Tongue (tissue), 2 donors: ENCODE data around the gene CLCN2. TPM values are rescaled to one million over a fixed set of nuclear protein-coding genes. Genes with fewer than 3 reads are reported as not detected.
"Not testable (repeated sequence)": the region's sequence is repeated elsewhere in the genome, so short reads cannot be mapped to it uniquely, and the experiment has no call there.

Experiments used
- DNase-seq: peaks from one replicate; pipeline ENCODE4 v3.0.0-alpha.2; 2015
- total RNA-seq: library from RNA; depleted of rRNA; stranded (reverse); fragments of >200 nt; gene quantifications from one replicate; pipeline ENCODE4 v1.2.3, GENCODE V29; 2014

CLCN2 gene
- total RNA-seq, 1 donor from 2014 or later: 2.8 TPM

DNA sequence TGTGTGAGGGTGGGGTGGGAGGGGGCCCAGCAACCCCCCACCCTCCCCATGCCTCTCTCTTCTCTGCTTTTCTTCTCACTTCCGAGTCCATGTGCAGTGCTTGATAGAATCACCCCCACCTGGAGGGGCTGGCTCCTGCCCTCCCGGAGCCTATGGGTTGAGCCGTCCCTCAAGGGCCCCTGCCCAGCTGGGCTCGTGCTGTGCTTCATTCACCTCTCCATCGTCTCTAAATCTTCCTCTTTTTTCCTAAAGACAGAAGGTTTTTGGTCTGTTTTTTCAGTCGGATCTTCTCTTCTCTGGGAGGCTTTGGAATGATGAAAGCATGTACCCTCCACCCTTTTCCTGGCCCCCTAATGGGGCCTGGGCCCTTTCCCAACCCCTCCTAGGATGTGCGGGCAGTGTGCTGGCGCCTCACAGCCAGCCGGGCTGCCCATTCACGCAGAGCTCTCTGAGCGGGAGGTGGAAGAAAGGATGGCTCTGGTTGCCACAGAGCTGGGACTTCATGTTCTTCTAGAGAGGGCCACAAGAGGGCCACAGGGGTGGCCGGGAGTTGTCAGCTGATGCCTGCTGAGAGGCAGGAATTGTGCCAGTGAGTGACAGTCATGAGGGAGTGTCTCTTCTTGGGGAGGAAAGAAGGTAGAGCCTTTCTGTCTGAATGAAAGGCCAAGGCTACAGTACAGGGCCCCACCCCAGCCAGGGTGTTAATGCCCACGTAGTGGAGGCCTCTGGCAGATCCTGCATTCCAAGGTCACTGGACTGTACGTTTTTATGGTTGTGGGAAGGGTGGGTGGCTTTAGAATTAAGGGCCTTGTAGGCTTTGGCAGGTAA is 15.9 kb downstream of the CLCN2 start:
- peak; percentile 59 for DNase-seq

DNA sequence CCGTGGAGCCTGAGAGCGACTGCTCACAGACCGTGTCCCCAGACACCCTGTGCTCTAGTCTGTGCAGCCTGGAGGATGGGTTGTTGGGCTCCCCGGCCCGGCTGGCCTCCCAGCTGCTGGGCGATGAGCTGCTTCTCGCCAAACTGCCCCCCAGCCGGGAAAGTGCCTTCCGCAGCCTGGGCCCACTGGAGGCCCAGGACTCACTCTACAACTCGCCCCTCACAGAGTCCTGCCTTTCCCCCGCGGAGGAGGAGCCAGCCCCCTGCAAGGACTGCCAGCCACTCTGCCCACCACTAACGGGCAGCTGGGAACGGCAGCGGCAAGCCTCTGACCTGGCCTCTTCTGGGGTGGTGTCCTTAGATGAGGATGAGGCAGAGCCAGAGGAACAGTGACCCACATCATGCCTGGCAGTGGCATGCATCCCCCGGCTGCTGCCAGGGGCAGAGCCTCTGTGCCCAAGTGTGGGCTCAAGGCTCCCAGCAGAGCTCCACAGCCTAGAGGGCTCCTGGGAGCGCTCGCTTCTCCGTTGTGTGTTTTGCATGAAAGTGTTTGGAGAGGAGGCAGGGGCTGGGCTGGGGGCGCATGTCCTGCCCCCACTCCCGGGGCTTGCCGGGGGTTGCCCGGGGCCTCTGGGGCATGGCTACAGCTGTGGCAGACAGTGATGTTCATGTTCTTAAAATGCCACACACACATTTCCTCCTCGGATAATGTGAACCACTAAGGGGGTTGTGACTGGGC is 16.7 kb downstream of the CLCN2 start:
- no peak for DNase-seq

GRCh38 chr3:184343200-184343876 is 18.1 kb downstream of the CLCN2 start:
- no peak for DNase-seq

GRCh38 chr3:184341925-184342324 is 19.5 kb downstream of the CLCN2 start:
- no peak for DNase-seq

DNA sequence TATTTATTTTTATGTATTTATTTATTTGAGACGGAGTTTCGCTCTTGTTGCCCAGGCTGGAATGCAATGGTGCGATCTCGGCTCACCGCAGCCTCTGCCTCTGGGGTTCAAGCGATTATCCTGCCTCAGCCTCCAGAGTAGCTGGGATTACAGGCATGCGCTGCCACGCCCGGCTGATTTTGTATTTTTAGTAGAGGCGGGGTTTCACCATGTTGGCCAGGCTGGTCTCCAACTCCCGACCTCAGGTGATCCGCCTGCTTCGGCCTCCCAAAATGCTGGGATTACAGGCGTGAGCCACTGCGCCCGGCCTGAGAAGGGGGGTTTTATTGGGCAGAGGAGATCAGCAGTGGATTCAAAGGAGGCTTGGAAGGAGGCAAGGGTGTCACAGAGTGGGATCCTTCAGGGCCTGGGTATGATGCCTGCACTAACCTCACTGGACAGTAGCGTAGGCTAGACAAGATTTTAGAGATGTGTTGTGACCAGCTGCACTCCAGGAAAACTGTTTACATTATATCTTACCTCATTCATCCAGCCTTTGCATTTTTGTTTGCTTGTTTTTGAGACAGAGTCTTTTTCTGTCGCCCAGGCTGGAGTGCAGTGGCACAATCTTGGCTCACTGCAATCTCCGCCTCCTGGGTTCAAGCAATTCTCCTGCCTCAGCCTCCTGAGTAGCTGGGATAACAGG is 21.8 kb downstream of the CLCN2 start:
- DNase-seq: not testable (repeated sequence)

DNA sequence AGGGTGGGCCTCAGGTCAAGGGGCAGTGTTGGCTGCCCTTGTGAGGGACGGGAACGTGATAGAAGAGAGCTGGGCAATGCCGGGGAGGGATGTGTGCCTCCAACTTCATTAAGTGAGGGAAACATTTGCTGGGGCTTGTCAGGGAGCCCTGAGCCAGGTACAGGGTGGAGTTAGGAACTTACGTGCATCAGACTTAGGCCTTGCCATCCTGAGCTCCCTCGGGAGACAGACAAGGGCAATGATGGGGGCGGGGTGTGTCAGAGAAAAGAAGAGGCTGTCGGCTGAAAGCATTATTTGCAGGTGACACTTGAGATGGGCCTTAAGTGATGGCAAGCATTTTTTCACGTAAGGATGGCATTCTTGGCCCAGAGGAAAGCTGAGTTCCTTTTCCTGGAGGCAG is 22.4 kb downstream of the CLCN2 start:
- DNase-seq: no peak

GRCh38 chr3:184338511-184338945 is 22.9 kb downstream of the CLCN2 start:
- DNase-seq: peak; percentile 92

DNA sequence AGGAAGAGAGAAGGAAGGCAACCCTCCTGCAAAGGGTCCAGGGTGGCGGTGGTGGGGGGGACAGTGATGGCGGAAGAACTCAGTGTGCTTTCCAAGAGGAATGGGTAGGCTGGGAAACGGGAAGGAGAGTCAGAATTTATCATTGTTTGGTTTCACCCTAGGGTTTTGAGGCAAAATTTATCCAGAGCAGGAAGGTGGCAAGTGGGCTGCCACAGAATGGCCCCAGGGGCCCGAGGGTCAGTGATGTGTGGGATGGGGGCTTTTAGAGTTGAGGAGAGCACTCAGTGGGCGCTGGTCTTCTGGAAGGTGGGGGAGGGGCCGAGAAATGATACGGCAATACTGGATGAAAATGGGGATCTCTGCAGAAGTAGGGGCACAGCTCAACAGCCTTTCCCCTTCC is 23.4 kb downstream of the CLCN2 start:
- no peak for DNase-seq

DNA sequence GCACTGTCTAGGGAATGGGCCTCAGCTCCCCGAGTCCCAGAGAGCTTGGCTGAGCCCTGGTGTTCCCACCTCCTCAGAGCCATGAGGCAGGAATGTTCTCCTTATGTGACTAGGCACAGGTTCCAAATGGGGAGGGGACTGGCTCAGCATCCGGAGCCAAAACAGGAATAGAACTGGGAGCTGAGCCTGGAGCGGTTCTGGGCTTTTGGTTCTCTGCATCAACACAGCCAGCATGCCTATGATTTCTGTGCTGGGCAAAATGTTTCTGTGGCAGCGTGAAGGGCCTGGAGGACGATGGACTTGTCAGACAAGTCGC is 24.0 kb downstream of the CLCN2 start, which contains the start of gene FAM131A:
FAM131A (plus strand) TSS at position 202 of the 316 bp plus-strand sequence; CDS start at position 233, 31 bp downstream.
- peak; percentile 83 for DNase-seq

DNA sequence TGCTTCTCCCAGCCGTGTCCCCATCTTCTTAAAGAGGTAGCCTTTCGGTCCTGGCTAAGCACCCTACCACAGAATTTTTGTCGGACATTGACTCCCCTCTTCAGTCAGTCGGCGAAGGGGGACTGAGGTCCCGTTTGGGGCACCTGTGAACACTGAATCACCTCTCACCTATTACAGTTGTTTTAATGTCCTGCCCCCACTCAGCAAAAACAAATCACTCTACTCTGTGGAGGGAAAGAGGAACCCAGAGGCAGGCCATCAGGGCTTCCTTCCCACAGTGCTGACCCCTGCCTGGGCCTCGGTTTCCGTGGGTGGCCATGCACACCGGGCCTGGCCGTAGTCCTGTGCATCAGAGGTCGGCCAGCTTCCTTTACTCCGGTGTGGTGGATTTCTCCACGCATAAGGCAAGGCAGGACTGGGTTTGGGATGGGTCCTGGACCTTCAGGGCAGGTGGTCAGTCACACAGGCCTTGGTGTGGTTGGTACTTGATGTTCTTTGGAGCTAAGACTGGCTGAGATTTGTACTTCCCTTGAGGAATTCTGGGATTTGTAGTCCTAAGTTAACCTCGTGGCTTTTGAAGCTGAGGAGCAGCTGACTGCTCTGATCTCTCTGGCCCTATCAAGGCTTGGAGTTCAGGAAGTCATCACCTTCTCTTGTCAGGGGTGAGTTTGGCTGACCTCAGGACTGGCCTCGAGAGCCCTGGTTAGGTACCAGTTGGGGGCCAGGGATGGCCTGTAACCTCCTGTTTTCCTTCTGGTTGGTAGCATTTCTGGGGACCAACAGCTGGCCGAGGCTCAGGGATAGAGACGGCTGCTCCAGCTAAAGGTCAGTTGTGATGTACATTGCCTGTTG is 24.6 kb downstream of the CLCN2 start:
- peak; percentile 75 for DNase-seq

DNA sequence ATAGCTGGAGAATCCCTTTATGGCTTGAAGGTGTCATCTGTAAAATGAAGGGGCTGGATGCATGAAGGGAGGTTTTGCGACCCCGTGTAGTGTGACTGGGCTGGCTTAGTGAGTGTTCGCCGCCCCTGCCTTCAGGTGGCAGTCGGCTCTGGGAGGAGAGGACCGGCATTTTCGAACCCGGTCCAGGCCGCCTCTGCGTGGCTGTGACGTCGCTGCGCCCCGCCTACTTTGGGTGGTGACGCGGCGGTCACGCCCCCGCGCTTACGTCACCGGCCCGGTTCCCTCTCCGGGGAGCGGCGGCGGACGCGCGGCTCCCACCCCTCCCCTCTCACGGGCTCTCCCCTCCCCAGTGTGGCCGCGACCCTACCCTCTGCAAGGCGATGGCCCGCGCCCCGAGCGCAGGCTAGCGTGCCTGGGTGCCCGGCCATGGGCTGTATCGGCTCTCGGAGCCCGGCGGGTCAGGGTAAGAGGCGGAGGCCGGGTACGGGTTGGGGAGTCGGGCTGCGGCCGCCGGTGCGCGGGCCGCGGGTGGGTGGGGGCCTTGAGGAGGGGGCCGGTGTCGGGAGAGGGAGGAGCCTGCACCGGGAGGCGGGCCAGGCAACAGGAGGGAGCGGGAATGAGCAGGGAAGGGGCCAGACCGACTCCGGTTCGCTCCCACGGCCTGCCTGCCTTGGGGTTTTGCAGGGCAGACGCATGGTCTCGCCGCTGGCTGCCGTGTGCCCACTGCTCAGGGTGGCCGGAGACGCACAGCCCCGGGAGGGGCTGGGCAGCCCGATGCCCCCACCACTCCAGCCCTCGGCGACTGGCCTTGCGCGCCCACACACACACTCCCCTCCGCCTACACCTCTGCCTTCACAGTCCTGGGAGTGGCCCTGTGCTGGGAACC is 25.5 kb downstream of the CLCN2 start:
- DNase-seq: peak; percentile 93

- no peak for DNase-seq
Measured at GRCh38 chr3:184335291-184335660, 26.1 kb downstream of the CLCN2 start.

DNA sequence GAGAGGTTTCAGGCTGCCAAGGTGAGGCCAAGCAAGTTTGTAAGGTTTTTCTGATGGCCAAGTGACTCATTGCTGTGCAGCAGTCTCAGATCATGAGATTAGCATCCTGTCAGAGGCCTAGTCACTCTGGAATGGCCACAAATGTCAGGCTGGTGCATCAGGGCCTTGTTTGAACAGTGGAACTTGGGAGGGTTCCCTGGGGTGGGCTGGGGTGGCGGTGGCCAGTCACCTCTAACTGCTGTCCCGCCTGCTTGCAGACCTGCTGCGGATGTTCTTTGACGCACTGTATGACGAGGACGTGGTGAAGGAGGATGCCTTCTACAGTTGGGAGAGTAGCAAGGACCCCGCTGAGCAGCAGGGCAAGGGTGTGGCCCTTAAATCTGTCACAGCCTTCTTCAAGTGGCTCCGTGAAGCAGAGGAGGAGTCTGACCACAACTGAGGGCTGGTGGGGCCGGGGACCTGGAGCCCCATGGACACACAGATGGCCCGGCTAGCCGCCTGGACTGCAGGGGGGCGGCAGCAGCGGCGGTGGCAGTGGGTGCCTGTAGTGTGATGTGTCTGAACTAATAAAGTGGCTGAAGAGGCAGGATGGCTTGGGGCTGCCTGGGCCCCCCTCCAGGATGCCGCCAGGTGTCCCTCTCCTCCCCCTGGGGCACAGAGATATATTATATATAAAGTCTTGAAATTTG is 26.8 kb downstream of the CLCN2 start:
- DNase-seq: no peak

- no peak for DNase-seq
Measured at GRCh38 chr3:184333700-184334099, 27.7 kb downstream of the CLCN2 start.

- DNase-seq: no peak
Measured at GRCh38 chr3:184333190-184333589, 28.2 kb downstream of the CLCN2 start.

- no peak for DNase-seq
Measured at GRCh38 chr3:184332370-184333090, 28.9 kb downstream of the CLCN2 start.

GRCh38 chr3:184328516-184328915 is 32.9 kb downstream of the CLCN2 start:
- no peak for DNase-seq

DNA sequence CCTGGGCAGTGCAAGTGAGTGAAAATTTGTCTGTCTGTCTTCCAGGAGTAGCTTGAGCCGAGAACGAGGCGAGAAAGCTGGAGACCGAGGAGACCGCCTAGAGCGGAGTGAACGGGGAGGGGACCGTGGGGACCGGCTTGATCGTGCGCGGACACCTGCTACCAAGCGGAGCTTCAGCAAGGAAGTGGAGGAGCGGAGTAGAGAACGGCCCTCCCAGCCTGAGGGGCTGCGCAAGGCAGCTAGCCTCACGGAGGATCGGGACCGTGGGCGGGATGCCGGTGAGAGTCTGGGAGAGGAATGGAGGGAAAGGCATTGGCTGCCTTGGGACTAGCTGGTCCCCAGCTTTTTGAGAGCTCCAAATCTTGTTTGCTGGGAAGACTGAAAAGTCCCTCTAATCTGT is 34.2 kb downstream of the CLCN2 start:
- no peak for DNase-seq

- DNase-seq: no peak
Measured at GRCh38 chr3:184325715-184326369, 35.6 kb downstream of the CLCN2 start.
